Measurements from ENCODE around the gene ENC1.

DNA sequence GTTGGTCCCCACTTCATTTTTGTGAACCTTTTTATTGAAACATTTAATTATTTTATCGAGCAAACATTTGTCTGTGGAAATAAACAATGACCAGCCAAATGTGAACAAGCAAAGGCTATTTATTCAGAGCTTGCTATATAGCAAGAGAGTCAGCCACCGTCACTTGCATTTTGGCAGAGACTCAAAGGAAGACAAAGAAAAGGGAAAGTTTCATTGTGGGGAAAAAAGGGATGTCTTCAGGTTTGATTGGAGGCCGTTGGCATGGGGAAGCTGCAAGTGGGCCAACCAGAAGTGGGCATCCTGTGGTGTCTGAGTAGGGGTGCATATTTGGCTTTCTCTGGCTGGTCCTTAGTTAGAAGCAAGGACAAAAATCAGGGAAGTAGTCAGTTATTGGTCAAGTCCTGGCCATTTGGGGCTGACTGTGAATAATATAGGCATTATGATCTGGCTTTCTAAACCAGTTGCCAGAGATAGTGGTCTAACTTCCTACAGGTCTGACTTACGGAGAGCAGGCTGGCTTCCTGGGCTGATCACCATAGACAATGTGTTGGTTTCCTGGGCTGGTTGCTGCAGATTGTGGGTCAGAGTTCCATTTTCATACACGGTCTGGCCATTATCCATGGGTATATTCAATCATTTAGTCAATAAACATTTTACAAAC lies 16.6 kb downstream of the ENC1 start:
- no peak for TF ChIP-seq GATA2 (IDR thresholded peaks at IDR 0.05; ENCODE audit: low read depth, low read length)
- TF ChIP-seq GATA3 (IDR thresholded peaks at IDR 0.05; ENCODE audit: low read depth, low read length) = no peak
